OCI-LY3 (cell line): ENCODE measurements around the gene NOC2L.

ENCODE experiments used
- H2AFZ ChIP-seq: fragments of 200-600, 300-600 bp; shearing (Covaris generic); 2 replicates; pipeline ENCODE4 v1.6.0; 2014; ENCODE audit warnings: antibody characterized with exemption, low read depth, low read length
- H3K27ac ChIP-seq: fragments of 200-600, 300-600 bp; sonication (generic); 2 replicates; pipeline ENCODE4 v1.5.1; 2014; ENCODE audit warnings: mild to moderate bottlenecking, low read length, moderate library complexity, mixed read lengths
- H3K27me3 ChIP-seq: fragments of 200-600, 300-600 bp; sonication (generic); 2 replicates; pipeline ENCODE4 v1.6.1; 2014; ENCODE audit warnings: low read depth, low read length, mixed read lengths
- H3K36me3 ChIP-seq: fragments of 200-600, 300-600 bp; sonication (generic); replicated peaks from 2 replicates; pipeline ENCODE3; 2014; ENCODE audit warnings: low read depth, low read length, mixed read lengths
- H3K4me1 ChIP-seq: fragments of 300-600, 200-600 bp; sonication (generic); 2 replicates; pipeline ENCODE4 v1.6.1; 2014; ENCODE audit warnings: low read length, mixed read lengths
- H3K4me2 ChIP-seq: fragments of 200-600, 300-600 bp; sonication (generic); 2 replicates; pipeline ENCODE4 v1.6.1; 2014; ENCODE audit warnings: low read length, mixed read lengths
- H3K4me3 ChIP-seq: fragments of 300-600, 200-600 bp; sonication (generic); 2 replicates; pipeline ENCODE4 v1.5.1; 2014; ENCODE audit warnings: antibody characterized with exemption, mild to moderate bottlenecking, low read length, moderate library complexity
- H3K79me2 ChIP-seq: fragments of 300-600, 200-600 bp; shearing (Covaris generic); 2 replicates; pipeline ENCODE4 v1.6.1; 2014; ENCODE audit warnings: mild to moderate bottlenecking, low read length, mixed read lengths
- H3K9ac ChIP-seq: fragments of 300-600, 200-600 bp; shearing (Covaris generic); 2 replicates; pipeline ENCODE4 v1.6.0; 2014; ENCODE audit warnings: mild to moderate bottlenecking, low read length, moderate library complexity
- H3K9me3 ChIP-seq: fragments of 200-600, 300-600 bp; shearing (Covaris generic); 2 replicates; pipeline ENCODE4 v1.6.1; 2014; ENCODE audit warnings: low read length, mixed read lengths; ENCODE audit not compliant: insufficient read depth
- H4K20me1 ChIP-seq: fragments of 200-600, 300-600 bp; sonication (generic); 2 replicates; pipeline ENCODE4 v1.6.1; 2016; ENCODE audit warnings: low read length, mixed read lengths; ENCODE audit not compliant: insufficient read depth
- CTCF ChIP-seq: fragments of 200-600, 300-600 bp; sonication (generic); IDR thresholded peaks from 2 replicates; pipeline ENCODE4 v1.5.1; 2014; ENCODE audit warnings: antibody characterized with exemption, low read length, low read depth
- EZH2phosphoT487 ChIP-seq: fragments of 200-600 bp; shearing (Covaris generic); IDR thresholded peaks from 2 replicates; pipeline ENCODE4 v1.6.1; 2018; ENCODE audit warnings: antibody characterized with exemption, mixed run types, low read depth

NOC2L gene

DNA sequence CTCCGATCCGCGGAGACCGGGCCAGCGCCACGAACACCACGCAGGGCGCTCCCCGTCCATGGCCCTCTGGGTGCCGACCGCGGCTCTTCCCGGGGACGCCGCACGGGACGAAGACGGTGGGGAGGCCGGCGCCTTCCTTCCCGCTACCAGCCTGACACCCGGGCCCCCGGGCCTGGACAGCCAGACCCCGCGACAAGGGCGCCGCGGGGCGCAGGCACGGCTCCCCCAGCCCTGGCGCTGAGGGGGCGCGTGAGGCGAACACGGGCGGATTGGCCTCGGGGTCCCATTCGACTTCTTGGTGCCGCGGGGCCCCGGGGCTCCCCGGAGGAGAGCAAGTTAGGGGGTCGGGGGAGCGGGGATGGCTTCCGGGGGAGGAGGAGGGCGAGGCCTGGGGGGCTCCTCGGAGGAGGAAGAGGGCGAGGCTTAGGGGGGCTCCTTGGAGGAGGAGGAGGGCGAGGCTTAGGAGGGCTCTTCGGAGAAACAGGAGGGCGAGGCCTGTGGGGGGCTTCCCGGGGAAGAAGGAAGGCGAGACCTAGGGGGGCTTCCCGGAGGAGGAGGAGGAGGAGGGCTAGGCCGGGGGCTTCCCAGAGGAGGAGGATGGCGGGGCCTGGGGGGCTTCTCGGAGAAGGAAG, 791 bp upstream of the NOC2L start:
- H2AFZ ChIP-seq = peak overlapping the region; percentile 77; the same call in 1 of the 2 replicates

DNA sequence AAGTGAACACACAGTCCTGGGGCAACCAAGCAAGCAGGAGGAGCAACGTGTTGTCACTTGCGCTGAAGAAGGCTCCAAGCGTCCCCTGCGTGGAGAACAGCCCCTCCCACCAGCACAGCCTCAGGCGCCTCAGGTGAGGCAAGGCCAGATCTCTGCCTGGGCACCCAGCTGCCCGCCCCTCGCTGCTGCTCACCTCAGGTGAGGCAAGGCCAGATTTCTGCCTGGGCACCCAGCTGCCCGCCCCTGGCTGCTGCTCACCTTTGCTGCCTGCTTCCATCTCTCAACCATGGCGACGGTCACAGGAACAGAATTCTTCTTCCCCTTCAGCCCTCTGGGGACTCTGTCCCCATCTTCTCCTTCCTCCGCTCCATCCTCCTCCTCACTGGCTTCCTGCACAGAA, 2.4 kb downstream of the NOC2L start:
- Histone ChIP-seq H3K79me2 (peaks cover 25% of the 10 kb centered on the region), H4K20me1 (0 out of 2 replicates have a peak, but pooled peaks cover 7% of the 10 kb centered on the region), H3K4me1 (peaks cover 14% of the 10 kb centered on the region), H3K9me3 (no peaks in the 10 kb centered on the region), H3K4me2 (no peak overlapping the region), H3K4me3 (no peak overlapping the region), H3K27me3 (no peaks in the 10 kb centered on the region), H3K9ac (no peak overlapping the region), H2AFZ (no peak overlapping the region), H3K27ac (no peak overlapping the region), H3K36me3 (peaks cover 30% of the 10 kb centered on the region)
- no peak for TF ChIP-seq EZH2phosphoT487
- TF ChIP-seq CTCF = no peak

More for the DNA sequence above, 791 bp upstream of the NOC2L start:
- H4K20me1 ChIP-seq = 0 out of 2 replicates have a peak, but pooled peaks cover 7% of the 10 kb centered on the region
- no peaks in the 10 kb centered on the region for H3K9me3 ChIP-seq
- H3K79me2 ChIP-seq = peaks cover 25% of the 10 kb centered on the region
- no peak for TF ChIP-seq CTCF
- no peak for TF ChIP-seq EZH2phosphoT487
- H3K4me1 ChIP-seq = peaks cover 14% of the 10 kb centered on the region
- peak overlapping the region; percentile 74 for H3K4me2 ChIP-seq
- H3K27me3 ChIP-seq = no peaks in the 10 kb centered on the region
- H3K4me3 ChIP-seq = peak overlapping the region; percentile 94
- H3K27ac ChIP-seq = 0 out of 2 replicates have a peak overlapping the region, but pooled peaks have one; percentile 28
- H3K36me3 ChIP-seq = peaks cover 17% of the 10 kb centered on the region
- H3K9ac ChIP-seq = peak overlapping the region; percentile 74

DNA sequence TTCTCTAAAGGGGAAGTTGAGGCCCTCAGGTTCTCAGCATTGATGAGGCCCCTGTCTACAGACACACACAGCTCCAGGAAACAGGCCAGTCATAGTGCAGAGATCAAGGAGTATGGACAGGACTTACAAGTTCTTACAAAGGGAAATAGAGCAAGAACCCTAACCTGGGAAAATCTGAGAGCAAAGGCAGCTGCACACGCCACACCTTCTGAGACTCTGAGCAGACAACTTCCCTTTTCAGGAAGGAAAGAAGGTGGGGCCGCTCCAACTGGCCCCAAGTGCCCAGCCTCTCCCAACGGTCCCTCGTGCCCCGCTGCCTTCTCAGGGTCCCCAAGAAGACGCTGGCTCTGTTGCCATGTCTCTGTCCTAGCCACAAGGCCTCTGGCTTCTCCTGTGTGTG, 3.6 kb downstream of the NOC2L start:
- H3K27ac ChIP-seq = no peak overlapping the region
- H4K20me1 ChIP-seq = peaks cover 11% of the 10 kb centered on the region; the same call in 1 of the 2 replicates
- H3K4me2 ChIP-seq = no peak overlapping the region
- H3K36me3 ChIP-seq = peaks cover 37% of the 10 kb centered on the region
- TF ChIP-seq CTCF (no peak), EZH2phosphoT487 (no peak)
- H3K79me2 ChIP-seq = peaks cover 25% of the 10 kb centered on the region
- peaks cover 11% of the 10 kb centered on the region for H3K4me1 ChIP-seq
- no peak overlapping the region for H2AFZ ChIP-seq
- H3K9ac ChIP-seq = no peak overlapping the region
- no peak overlapping the region for H3K4me3 ChIP-seq
- H3K9me3 ChIP-seq = no peaks in the 10 kb centered on the region
- H3K27me3 ChIP-seq = no peaks in the 10 kb centered on the region

DNA sequence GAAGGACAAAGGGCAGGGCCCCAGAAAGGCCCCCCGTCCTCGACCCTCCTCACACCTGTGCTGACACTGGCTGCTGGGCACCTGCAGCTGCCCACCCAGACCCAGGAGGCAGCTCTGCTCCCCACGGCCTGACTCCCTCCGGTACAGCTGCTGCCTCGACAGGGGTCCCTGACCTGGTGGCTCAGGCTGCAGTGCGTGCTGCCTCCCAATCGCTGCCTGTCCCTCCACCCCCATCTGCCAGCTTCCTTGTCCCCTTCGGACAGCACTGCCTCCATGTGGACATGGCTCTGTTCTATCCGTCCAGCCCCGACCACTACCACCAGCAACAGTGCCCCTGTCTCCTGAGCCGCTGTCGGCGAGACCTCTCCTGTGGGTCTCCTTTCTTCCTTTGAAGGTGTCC, 4.1 kb downstream of the NOC2L start:
- Histone ChIP-seq H3K27me3 (no peaks in the 10 kb centered on the region), H4K20me1 (peaks cover 17% of the 10 kb centered on the region), H3K27ac (no peak overlapping the region), H2AFZ (no peak overlapping the region), H3K4me1 (peaks cover 9% of the 10 kb centered on the region), H3K4me3 (no peak overlapping the region), H3K9me3 (no peaks in the 10 kb centered on the region), H3K36me3 (peaks cover 42% of the 10 kb centered on the region), H3K9ac (no peak overlapping the region), H3K4me2 (no peak overlapping the region), H3K79me2 (peaks cover 25% of the 10 kb centered on the region)
- TF ChIP-seq EZH2phosphoT487 (no peak), CTCF (no peak)
